Measurements from ENCODE around the gene MYO18B.

The MYO18B gene

DNA sequence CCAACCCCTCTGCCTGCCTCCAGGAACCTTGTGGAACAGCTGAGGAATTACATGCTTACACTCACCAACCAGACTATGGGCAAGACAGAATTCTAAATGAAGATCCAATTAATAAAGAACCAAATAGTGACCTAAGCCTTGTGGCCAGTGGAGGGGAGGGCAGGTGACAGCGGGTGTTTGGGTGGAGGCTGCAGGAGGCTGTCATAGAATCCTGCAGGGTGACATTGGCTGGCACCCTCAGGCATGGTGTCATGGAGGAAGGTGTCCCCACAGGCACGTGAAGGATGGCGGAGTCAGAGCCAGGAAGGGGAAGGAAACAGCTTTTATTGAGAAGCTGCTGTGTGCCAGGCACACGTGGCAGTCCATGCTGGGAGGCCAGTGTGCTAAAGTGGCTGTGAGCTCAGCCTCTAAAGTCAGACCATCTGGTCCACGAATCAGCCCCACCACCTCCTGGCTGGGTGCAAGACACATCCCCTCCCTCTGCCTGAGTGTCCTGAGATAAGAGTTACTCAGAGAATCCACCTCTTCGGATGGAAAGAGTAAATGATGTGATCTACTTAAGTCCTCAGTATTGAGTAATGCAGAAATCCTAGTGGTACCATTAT is 8.7 kb downstream of the MYO18B start:
- DNase-seq, result no peak

DNA sequence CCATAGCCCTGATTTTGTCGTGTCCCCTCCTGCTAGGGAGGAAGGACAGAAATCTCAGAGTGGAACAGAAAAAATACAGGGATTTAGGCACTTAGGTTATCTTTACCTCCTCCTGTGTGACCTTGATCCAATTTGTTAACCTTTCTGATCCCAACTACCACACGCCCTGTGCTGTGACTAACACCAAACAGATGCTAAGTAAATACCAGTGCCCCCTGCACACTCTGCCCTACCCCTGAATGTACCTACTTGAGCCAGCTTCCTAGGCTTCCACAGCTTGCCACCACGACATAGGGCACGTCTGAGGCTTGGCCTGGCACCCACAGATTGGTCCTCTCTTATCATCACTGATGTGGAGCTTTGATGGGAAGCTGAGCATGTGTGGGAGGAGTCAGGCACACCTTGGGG is 9.2 kb downstream of the MYO18B start:
- no peak for DNase-seq

GRCh38 chr22:25752615-25753214 is 10.7 kb downstream of the MYO18B start:
- DNase-seq, result no peak

- no peak for DNase-seq
Observed at GRCh38 chr22:25753252-25753651, 11.3 kb downstream of the MYO18B start.

DNA sequence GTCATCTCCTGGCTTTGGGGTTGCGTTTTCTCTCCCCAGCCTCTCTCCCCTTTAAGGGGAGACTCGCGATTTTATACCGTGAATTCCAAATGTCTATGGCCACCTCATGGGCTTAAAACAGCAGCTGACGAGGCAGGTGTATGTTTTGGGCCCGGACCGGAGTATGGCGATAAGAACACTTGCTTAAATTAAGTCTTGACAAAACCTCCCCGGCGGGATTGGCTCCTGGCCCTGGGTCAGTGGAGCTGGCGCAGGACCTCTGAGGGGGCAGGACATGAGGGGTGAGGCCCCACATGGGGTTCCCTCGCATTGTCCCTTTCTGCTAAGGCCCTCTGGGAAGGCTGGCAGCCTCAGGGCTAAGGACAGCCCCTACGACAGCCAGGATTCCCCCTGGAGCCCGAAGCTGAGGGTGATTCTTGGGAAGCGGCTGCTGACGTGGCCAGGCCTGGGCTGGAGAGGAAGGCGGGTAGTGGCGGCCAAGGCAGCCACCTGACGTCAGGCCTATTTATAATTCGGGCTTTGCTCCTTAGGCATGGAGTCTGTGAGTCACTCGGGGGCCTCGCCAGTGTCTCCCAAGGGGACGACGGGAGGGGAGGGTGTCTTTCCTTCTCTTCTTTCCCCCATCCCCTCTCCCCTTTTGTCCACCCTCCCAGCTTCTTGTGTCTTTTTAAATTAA is 12.7 kb downstream of the MYO18B start:
- DNase-seq, result peak; percentile 90

- no peak for DNase-seq
Observed at GRCh38 chr22:25757686-25758085, 15.7 kb downstream of the MYO18B start.

- no peak for DNase-seq
Observed at GRCh38 chr22:25758316-25758715, 16.3 kb downstream of the MYO18B start.

DNA sequence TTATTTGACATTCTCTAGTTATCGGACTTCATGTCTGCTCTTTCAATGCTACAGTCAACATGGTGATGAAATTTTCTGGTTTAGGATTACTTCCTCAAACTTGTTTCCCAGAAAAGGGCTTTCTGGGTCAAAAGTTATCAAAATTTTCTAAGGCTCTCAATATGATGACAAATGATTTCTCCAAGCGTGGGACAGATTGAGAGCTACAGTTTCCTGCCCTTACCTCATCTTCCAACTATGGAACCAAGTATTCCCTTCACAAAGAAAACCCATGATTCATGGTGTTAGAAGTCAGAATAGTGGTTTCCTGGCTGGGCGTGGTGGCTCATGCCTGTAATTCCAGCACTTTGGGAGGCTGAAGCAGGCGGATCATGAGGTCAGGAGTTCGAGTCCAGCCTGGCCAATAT is 17.8 kb downstream of the MYO18B start:
- peak; percentile 99 for DNase-seq

GRCh38 chr22:25760294-25760693 is 18.3 kb downstream of the MYO18B start:
- DNase-seq, result no peak

- no peak for DNase-seq
Observed at GRCh38 chr22:25760848-25761595, 19.0 kb downstream of the MYO18B start.

DNA sequence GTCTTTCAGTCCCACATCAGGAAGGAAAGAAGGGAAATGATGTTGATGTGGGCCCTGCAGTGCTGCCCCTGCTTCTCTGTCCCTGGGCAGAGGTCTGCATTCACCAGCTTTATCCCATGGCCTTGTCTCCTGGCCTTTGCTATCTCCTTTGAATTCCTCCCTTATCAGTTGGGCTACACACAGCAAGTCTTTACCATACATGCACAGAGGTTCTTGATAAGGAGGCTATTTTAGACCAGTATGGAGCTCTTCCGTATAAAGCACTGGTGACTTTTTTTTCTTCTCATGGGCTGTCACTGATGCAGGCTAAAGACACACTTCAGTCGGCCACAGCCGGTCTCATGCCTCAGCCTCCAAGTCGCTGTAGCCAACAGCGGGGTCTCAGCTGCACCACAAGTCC is 20.2 kb downstream of the MYO18B start:
- DNase-seq, result peak; percentile 29

- DNase-seq, result peak; percentile 73
Observed at GRCh38 chr22:25763239-25763777, 21.3 kb downstream of the MYO18B start.

- DNase-seq, result no peak
Observed at GRCh38 chr22:25764270-25765015, 22.5 kb downstream of the MYO18B start.

GRCh38 chr22:25765016-25765367 is 23.0 kb downstream of the MYO18B start:
- DNase-seq, result no peak

GRCh38 chr22:25765801-25766200 is 23.8 kb downstream of the MYO18B start:
- no peak for DNase-seq

DNA sequence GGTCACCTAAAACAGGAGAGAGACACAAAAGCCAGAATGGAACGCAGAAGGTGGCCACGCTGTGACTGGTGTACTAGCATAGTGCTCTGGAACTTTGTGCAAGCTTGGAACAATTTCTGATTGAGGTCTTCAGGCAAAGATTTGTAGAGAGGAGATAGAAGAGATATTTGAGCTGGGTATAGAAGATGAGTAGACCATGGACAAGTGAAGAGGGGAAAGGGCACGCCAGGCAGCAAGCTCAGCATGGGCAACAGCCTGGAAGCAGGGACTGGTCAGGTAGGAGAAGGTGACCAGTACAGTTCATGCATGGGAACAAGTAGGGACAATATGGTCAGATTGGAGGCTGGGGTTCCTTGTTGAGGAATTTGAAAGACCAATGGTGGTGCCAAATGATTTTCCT is 24.4 kb downstream of the MYO18B start:
- no peak for DNase-seq

DNA sequence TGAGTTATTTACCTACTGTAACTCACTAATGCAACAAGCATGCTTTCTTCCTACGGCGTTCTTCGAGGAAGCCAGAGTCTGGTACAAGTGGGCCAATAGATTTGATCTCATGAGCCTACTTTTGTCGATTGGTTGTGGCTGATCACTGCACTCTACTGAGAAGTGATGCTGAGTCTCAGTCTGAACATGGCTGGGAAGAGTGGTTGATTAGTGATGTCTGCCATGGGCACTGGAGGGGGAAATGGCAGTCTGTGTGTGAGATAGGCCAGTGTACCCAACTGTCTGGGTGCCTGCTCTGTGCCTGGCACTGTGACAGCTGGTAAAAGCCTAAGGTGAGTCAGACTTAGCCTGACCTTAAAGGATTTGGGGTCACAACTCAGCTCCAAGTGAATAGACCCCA is 28.3 kb downstream of the MYO18B start:
- no peak for DNase-seq

DNA sequence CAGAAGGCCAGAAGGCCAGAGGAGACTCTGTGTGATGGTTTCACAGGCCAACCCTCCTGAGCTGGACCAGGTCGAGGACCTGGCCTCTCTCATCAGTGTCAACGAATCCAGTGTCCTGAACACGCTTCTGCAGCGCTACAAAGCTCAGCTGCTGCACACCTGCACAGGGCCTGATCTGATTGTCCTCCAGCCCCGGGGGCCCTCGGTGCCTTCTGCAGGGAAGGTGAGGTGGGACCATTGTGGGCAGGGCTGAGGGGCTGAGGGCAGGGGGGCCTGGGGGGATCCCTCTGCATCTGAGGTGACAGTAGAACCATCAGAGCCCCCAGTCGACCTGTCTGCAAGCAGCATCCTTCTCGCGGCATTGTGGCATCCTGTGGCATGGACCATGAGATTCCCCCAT is 30.3 kb downstream of the MYO18B start:
- no peak for DNase-seq

- no peak for DNase-seq
Observed at GRCh38 chr22:25774575-25775026, 32.6 kb downstream of the MYO18B start.

DNA sequence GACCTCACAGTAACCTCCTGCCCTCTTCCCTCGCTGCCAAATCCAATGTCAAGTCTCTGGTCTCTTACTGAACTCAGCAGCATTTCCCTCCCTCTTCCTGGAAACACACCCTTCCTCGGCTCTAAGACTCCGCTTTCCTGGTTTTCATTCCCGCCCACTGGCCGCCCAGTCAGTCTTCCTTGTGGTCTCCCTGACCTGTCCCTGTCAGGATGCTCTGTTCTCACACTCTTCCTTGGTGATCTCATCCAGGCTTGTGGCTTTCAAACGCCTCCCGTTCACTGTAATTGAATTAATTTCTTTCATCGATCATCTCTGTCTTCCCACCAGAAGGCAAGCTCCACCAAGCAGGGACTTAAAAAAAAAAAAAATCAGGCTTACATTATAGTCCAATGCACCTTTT is 33.5 kb downstream of the MYO18B start:
- DNase-seq, result peak; percentile 62

- DNase-seq, result no peak
Observed at GRCh38 chr22:25777411-25777810, 35.4 kb downstream of the MYO18B start.

GRCh38 chr22:25777870-25778269 is 35.9 kb downstream of the MYO18B start:
- DNase-seq, result peak; percentile 55
